HG03520 (cell line): Measurements from ENCODE around the gene POTEB3.
"Not testable (repeated sequence)": the region's sequence is repeated elsewhere in the genome, so short reads cannot be mapped to it uniquely, and the experiment has no call there.

Experiments used
- ATAC-seq: cut with Tn5 transposase; IDR thresholded peaks from one replicate; pipeline ENCODE4 v1.9.1; 2021; ENCODE audit warnings: mild to moderate bottlenecking, moderate library complexity; ENCODE audit not compliant: unreplicated experiment

POTEB3 gene

GRCh38 chr15:21440399-21440798, at the start of gene POTEB3:
TSS of gene POTEB3 (minus strand) at chr15:21440499. CDS start at chr15:21440011, 488 bp downstream.
- ATAC-seq, result not testable (repeated sequence)

GRCh38 chr15:21453683-21454082, 13.4 kb upstream of the POTEB3 start:
- ATAC-seq, result not testable (repeated sequence)

DNA sequence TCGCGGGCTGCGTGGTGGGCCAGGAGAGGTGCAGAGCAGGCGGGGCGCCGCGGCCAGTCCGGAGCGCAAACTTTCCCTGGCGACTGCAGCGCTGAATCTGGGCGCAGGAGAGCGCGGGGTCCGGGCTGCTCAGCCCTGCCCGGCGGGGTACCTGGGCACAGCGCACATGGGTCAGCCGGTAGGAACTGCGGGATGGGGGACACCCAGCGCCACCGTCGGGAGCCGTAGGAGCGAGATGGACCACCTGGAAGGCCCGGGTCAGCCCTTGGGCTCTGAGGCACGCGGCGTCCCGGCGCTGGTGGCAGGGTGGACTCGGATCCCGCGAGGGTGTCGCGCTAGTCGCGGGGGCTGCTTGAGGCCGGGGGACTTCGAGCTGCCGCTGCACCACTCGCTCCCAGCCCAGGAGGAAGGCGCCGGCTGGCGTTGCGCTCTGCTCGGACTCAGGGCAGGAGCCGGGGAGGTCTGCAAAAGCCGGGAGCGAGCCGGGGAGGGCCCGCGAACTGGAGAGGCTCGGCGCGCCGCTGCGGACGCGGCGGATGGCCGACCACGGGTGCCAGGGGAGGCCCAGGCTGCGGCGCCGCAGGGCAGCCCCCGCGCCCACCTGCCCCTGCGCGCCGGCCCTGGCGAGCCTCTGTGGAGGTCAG, 11.7 kb upstream of the POTEB3 start:
- ATAC-seq, result not testable (repeated sequence)

- ATAC-seq, result not testable (repeated sequence)
Measured at GRCh38 chr15:21451487-21451886, 11.2 kb upstream of the POTEB3 start.

GRCh38 chr15:21407366-21407765, 32.9 kb downstream of the POTEB3 start:
- not testable (repeated sequence) for ATAC-seq

DNA sequence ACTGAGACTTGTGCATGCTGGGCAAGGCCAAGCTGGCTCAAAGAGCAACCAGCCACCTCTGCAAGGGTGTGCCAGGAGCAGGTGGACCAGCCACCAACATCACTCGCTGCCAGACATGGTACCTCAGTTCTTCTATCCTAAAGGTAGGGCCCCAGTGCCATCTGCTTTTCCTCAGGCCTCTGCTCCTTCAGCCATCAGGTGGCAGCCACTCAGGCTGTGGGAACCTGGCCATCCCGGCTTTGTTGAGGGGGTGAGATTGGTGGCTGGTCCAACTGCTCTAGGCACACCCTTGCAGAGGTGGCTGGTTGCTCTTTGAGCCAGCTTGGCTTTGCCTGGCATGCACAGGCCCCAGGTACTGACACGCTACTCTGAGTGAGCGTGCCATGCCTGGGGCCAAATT, 38.8 kb downstream of the POTEB3 start:
- not testable (repeated sequence) for ATAC-seq

DNA sequence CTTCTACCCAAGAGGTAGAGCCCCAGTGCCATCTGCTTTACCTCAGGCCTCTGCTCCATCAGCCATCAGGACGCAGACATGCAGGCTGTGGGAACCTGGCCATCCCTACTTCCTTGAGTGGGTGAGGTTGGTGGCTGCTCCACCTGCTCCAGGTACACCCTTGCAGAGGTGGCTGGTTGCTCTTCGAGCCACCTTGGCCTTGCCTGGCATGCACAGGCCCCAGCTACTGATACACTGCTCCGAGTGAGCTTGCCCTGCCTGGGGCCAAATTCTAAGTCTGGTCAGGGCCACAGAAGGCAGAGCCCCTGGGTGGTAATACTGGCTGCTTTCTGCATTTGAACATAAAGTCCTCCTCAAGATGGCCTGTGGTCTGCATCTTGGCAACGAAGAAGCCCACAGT, 41.2 kb downstream of the POTEB3 start:
- ATAC-seq, result not testable (repeated sequence)

DNA sequence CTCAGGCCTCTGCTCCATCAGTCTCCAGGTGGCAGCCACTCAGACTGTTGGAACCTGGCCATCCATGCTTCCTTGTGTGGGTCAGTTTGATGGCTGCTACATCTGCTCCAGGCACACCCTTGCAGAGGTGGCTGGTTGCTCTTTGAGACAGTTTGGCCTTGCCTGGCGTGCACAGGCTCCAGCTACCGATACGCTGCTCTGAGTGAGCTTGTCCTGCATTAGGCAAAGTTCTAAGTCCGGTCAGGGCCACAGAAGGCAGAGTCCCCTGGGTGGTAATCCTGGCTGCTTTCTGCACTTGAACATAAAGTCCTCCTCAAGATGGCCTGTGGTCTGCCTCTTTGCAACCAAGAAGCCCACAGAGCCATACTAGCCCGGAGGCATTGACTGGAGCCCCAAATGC, 41.8 kb downstream of the POTEB3 start:
- ATAC-seq, result not testable (repeated sequence)

- not testable (repeated sequence) for ATAC-seq
Measured at GRCh38 chr15:21397656-21398055, 42.6 kb downstream of the POTEB3 start.

GRCh38 chr15:21397186-21397585, 43.1 kb downstream of the POTEB3 start:
- not testable (repeated sequence) for ATAC-seq

GRCh38 chr15:21385961-21386360, 54.3 kb downstream of the POTEB3 start:
- not testable (repeated sequence) for ATAC-seq

DNA sequence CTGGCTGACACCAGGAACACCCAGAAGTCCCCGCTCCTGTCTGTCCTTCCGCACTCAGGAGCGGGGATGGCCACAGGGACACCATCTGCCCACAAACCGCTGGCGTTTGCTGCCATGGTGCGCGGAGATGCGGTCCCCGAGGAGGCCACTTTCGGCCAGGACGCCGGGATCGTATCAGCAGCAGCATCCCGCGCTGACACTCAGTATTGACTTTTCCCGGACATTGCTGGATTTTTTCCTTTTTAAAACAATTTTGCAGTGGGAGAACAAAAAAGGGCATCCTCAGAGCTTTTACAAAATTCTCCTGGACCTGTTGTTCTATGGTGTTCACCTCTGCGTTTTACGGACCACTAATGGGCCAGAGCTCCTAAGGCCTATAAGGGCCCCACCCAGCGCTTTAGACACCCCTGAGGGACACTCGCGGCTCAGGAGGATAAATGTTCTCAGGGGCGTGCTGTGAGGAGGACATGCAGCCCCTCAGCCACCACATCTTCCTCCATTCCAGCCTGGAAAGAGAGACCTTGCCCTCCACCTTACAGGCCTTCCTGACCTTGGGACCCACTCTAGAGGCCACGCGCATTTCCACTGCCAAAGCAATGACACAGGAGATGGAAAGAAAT, 56.3 kb downstream of the POTEB3 start:
- ATAC-seq, result not testable (repeated sequence)

DNA sequence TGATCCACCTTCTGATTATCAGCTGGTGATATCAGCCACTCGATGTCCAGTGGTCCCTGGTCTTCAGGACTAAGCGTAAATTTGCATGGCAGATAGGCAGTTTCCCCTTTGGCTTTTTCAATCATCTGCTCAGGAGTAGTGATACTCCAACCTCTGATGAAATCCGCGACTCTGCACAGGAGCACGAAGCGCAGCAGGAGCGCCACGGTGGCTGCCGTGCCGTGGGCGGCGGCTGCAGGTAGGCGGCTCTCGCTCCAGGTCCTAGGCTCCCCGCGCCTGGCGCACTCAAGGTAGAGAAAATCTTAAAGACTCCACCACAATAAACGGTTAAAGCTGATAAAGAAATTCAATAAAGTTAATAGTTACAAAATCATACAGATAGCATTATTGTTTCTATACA, 66.6 kb downstream of the POTEB3 start:
- ATAC-seq, result not testable (repeated sequence)

DNA sequence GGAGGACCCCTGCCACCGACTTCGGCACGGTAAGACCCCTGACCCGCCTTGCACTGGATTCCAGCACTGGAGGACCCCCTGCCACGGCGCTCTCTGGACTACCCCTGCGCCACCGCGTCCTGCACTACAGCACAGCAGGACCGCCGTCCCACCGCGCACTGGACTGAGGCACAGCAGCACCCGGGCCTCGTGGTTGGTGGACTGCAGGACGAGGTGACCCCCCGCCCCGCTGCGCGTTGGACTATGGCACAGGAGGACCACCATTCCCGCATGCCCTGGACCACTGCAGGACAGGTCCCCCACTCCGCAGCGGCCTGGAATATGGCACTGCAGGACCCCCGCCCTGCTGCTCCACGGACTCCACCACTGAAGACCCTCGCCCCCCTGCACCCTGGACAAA, 71.1 kb downstream of the POTEB3 start:
- ATAC-seq, result not testable (repeated sequence)

GRCh38 chr15:21368625-21369024, 71.7 kb downstream of the POTEB3 start:
- not testable (repeated sequence) for ATAC-seq
